NCI-H345 (cell line): ENCODE data around the gene PAX6.

Experiments used
- DNase-seq: peaks from one replicate; lab custom pipeline; 2025; lab: John Stamatoyannopoulos, UW

PAX6 gene

DNA sequence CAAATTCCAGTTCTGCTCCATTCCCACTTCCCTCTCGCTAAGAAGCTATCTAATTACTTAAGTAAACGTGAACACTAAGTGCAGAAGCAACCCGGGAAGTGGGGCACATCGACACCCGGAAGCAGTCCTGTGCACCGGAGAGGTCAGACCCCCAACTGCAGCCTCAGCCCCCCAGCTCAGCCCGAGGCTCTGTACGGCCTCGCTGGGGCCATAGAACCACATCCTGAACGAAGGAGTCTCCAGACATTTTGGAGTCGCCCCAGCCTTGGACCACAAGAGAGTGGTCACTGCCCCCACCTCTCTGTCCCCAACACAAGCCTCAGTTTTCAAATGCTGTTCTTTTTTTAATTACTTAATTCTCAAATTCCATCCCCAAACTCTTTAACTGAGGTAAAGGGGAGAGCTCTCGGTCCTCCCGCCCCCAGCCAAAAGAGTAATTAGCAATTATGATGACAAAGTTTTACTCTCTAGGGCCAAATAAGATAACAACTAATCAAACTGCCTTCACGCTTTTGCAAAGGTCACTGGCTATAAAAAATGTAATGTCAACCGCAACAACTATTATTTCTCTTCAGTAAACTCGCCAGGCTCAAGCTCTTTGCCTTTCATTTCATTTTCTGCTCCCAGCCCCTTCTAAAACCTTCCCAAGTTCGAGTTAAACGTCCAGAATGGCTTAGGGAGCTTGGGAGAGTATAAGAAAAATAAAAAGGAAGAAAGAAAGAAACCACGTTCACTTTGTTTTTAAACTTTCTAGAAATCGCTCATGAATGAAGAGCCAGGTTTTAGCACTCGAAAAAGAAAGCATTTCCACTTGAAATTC lies 2.2 kb downstream of the PAX6 start:
- DNase-seq = no peak

DNA sequence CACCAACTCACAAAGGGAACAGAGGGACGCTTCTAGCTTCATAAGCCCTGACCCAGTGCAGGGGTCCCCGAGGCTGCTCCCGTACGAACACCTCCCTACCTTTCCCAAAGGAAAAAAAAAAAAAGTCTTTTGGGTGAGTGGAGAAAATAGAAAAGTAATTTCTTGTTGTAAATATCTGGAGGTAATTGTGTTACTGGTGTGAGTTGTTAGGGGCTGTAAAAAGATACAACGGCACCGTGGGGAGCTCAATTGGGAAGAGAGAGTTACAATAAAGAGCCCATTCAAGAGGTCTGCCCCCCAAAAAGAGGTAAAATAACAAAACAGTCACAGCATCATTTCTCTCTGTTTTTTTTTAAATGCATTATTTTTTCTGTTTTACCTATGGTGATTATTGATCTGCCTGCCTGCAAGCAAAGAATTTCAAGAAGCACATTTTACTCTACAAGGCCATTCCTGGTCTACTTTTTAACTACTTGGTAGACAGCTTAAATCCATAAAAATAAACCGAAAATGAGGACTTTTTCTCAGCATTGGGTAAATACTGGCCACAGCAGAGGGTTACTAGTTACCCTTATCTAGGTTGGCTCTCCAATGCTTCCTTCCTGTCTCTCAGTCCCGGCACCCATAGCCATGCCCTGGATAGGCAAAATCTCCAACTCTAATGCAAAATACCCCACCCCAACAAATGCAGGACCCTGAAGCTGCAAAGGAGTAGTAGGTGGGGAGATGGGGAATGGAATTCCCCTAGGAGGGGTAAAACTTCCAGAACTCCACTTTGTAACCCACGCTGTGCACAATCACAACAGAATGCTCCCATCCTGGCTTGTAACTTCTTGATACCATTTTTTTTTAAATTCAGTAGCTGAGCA lies 3.1 kb downstream of the PAX6 start:
- DNase-seq = no peak

GRCh38 chr11:31806928-31807798 lies 4.0 kb downstream of the PAX6 start:
- no peak for DNase-seq

GRCh38 chr11:31806186-31806927 lies 4.8 kb downstream of the PAX6 start:
- DNase-seq = no peak

DNA sequence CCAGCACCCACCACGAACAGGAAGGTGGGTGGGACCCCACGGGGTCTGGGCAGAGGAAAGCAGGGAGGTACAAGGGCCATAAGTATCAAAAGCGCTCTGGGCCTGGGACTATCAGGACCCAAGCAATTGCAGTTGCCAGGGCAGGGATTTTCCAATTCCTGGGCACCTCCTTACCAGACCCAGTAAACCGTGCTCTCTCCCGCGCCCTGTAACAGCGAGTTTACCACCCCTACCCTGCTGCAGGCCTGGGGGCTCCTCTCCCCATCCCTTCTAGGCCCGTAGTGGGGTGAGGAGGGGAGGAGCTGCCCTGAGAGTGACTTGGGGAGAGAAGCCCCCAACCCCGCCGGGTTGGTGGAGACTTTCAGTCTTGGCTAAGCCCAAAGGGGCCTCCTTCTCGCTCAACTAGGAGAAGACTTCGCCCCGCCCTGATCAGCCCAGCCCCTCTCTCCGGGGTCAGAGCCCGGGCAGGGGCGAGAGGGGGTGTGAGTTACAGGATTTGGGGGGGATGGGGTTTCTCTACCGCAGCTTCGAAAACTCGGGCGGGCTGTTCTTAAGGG lies 5.4 kb downstream of the PAX6 start:
- DNase-seq = no peak

GRCh38 chr11:31805037-31805628 lies 6.0 kb downstream of the PAX6 start:
- DNase-seq = no peak

DNA sequence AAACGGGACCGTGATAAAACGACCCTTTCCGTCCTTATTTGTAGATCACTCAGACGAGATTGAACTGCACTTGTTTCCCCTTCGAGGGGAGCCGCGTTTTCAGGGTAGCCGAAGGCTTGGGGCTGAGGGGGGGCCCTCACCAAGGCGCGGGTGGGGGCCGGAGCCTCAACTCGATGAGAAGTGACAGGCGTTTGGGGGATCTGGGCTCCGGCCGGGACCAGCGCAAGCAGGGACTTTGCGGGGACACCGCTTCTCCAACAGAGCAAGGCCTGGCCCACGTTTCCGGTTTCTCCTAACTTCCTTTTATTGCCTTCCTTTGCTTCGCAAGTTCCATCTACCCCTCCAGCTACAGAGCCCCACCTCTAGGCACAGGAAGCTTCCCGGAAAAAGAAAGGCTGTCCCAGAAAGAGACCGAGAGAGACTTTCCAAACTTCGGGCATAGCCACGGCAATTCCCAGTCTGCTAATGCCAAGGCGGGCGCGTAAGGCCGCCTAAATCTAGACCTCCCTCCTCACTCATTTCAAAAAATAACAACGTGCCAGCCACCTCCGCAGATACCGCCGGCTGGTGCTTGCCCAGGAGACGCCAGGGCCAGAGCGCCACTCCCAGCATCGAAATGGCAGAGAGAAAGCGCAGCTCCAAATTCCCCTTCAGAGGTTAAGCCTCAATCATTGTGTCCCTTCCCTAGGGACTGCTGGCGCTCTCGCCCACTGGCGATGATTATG lies 6.6 kb downstream of the PAX6 start:
- DNase-seq = no peak

DNA sequence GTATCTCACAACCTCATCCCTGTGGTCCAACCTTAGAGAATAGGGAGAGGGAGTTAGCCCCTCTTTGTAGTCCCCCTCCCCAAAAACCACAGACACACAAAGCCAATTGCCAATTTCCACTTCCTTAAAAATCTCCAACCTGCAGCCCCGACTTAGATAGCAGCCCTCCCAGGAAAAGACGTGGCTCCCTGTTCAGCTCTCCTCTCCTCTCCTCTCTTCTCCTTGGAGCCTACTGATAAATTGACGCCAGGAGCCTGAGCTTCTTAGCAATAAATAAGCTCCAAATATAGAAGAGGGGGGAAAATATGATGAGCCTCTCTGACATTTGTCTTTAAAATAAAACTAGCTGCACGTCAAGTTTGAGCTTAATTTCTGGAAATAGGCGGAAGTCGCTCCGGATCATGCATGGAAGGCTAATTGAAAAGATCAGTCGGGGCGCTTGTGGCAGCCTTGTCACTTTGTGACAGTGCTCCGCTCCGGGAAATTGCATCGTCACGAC lies 7.3 kb downstream of the PAX6 start:
- no peak for DNase-seq

- no peak for DNase-seq
Observed at GRCh38 chr11:31802990-31803812, 7.9 kb downstream of the PAX6 start.

- DNase-seq = no peak
Observed at GRCh38 chr11:31802609-31802989, 8.5 kb downstream of the PAX6 start.

DNA sequence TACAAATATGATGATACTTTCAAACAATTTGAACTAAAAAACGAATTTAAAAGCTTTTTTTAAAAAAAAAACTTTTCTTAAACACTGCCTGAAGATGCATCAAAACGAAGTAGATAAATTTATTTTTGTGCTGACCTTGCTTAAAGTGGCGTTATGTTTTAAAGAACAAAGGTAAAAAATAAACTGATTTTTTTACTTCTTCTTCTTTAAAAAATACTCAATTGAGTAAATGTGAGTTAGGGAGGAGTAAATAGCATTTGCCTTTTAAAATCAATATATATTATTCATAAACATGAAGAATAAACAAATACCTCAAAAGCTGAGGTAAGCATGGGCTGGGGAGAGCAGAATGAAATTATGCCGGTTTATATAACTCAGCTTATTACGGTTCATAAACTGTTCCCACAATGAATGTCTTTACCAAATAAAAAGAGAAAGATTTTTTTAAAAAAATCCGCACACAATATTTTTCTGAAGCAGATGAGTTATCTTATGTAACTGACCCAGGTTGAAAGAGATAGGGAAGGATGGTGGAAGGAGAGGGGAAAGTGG lies 9.0 kb downstream of the PAX6 start:
- no peak for DNase-seq

DNA sequence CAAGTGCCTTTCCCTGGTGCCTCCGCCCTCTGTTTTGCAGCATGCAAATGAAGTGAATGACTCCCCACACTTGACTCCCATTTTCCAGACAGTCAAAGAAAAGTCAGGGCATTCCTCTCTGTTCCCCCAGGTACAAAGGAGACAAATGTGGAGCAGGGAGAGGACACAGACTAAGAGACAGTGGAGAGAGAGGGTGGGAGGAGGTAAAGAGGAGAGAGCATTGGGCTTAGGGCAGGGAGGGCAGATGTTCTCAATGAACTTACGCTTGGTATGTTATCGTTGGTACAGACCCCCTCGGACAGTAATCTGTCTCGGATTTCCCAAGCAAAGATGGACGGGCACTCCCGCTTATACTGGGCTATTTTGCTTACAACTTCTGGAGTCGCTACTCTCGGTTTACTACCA lies 9.8 kb downstream of the PAX6 start:
- DNase-seq = no peak

DNA sequence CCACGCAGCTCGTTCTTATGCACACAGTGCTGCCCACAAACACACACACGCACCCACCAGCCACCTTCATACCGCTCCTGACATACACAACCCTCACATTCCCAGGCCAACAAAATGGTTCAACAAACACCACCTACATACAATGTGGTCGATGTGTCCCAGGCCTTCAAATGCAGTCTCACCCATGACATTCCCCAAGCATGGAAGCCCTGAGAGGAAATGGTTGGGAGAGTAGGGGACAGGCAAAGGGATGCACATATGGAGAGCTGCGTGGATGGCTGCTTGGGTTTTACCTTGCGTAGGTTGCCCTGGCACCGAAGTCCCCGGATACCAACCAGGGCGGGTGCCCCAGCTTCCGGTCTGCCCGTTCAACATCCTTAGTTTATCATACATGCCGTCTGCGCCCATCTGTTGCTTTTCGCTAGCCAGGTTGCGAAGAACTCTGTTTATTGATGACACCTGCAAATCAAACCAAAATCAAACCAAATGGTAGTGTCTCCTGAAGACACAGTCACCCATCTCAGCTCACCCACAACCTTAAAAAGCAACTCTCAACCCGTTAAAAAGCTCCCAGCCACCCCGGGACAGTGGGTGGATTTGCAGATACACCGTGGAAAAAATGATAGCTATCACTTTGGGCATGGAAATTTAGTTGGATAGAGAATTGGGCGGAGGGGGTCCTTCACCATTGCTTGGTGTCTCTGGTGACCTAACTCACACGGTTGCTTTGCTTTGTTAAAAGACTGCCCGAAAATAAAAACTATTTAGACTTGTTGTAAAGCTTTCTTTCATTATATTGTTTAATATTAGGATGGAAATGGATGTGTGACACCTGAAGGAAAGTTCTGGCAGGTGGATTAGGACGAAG lies 10.5 kb downstream of the PAX6 start:
- DNase-seq = no peak

GRCh38 chr11:31799435-31800397 lies 11.4 kb downstream of the PAX6 start:
- no peak for DNase-seq

- DNase-seq = no peak
Observed at GRCh38 chr11:31798554-31799434, 12.3 kb downstream of the PAX6 start.
